Suppressor macrophage treated with lipopolysaccharide for 1 hour (primary cell): Measurements from ENCODE around the gene IFT88.

Source experiments
- DNase-seq, 3 donors: peaks; one replicate each; pipeline ENCODE4 v3.0.0-alpha.2; 2020 to 2022

The IFT88 gene

DNA sequence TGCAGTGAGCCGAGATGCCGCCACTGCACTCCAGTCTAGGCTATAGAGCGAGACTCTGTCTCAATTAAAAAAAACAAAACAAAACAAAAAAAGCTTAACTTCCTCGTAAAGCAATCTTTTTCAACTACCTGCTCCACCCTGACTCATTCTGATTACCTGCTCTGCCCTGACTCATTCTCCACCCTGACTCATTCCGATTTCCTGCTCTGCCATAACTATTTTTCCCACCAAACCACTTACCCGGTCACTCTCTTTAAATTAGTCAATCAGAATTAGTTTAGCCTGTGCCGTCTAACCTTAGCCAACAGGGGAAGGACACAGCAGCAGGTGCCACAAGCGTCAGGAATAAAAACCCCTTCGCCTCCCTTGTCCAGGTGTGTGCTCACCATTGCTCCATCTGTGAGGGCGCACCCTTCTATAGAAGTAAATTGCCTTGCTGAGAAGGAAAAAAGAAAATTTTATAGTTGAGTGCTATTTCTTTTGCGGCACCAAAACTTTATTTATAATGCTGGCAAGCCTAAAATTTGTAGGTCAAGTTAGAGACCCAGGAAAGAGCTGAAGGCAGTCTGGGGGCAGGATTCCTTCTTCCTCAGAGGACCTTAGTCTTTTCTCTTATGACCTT, 1.7 kb upstream of the IFT88 start:
- DNase-seq: no peak

DNA sequence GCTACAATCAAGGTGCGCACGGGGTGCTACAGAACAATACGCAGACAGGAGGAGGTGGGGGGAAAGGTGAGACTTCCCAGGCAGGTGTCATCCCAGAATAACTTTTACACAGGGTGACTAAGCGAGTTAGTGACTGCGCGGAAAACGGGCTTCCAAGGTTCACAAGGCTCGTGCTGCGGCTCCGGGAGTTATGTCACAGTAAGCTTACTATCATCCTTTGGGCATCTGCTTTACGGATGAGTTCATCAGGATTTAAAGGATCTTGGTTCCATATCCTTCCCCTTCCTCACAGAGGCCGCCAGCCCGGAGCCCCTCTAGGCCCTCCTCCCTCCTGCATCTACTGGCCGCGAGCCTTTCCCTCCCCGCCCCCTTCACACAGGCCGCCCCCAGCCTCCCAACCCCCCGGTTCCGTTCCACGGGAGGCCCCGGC, 474 bp upstream of the IFT88 start:
- peak in 2 of 3 donors; percentile 62 to 69 for DNase-seq

DNA sequence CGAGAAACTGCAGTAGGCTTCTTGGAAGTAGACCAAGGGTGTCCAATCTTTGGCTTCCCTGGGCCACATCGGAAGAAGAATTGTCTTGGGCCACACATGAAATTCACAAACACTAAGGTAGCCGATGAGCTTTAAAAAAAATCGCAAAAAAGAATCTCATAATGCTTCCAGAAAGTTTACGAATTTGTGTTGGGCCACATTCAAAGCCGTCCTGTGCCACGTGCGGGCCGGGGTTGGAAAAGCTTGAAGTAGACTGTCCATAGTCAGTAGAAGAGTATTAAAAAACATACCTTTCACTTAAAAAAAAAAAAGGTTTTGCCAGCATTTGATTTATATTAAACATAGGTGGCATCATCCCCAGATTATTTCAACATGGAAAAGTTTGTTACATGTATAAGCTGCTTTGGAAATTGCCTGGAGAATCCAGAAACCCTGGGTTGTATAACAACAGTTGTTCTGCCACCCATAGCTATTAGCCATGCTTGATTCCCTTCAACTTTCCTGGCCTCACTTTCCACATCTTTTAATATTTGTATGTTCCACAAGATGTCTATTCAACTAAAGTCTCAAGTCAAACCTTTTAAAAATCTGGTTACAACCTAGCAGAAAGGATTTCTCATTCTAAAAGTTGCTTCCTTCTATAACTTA, 1.0 kb downstream of the IFT88 start:
- no peak for DNase-seq

DNA sequence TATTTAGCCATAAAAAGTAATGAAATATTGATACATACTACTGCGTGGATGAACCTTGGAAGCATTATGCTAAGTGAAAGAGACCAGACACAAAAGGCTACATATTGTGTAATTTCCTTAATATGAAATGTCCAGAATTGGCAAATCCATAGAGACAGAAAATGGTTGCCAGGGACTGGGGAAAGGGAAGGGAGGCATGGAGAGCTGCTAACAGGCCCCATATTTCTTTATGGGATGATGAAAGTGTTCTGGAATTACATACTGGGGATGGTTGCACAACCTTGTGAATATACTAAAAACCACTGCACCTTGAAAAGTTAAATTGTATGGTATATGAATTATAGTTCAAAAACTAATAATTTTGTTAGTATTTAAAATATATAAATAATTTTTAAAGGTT, 3.6 kb downstream of the IFT88 start:
- DNase-seq: peak; percentile 28 to 53 (median 52)

DNA sequence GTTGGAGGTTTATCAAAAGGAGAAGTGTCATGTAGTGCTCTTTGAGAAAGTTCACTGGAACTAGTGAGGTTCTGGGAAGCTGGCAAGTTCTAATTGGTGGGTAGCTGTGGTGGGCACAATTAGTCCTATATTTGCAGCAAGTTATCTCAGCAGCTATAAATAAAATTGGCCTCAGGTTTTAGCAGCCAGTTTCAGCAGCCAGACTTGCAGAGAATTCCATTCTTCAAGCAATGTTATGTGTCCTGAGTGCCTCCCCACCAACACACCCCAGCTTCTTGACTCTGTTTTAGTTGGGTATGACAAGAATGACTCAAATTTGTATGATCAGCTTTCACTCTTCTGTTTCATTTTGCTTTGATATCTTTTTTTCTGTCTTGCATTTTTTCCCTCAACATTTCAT, 4.7 kb downstream of the IFT88 start:
- DNase-seq: no peak

DNA sequence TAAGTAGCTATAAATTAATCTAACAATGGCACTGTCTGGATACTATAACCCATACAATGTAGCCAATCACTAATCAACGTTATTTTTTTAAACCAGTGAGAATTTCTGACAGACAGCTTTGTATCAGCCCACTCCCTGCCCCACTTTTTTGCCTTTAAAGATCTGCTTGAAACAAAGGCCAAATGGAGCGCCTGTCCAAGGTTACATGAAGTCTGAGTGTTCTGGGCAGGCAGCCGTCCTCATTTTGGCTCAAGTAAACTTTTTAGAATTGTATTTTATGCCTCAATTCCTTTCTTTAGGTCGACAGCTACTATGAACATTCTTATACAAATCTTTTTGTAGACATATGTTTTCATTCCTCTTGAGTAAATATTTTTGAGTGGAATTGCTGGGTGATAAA, 6.2 kb downstream of the IFT88 start:
- no peak for DNase-seq

DNA sequence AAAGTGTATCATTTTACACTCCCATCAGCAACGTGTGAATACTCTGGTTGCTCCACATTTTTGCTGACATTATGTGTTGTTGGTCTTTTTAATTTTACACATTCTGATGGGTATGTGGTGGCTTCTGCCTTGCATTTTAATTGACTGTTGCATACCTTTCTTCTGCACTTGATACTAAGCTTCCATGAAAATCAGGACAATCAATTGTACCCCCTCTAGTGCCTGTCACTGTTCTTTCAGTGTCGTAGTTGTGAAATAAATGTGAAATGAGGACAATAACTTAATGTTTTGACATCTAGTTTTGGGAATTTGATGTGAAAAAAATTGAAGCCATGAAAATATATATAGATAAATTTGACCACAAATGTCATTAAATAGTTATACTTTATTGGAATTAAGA, 6.7 kb downstream of the IFT88 start:
- no peak for DNase-seq

DNA sequence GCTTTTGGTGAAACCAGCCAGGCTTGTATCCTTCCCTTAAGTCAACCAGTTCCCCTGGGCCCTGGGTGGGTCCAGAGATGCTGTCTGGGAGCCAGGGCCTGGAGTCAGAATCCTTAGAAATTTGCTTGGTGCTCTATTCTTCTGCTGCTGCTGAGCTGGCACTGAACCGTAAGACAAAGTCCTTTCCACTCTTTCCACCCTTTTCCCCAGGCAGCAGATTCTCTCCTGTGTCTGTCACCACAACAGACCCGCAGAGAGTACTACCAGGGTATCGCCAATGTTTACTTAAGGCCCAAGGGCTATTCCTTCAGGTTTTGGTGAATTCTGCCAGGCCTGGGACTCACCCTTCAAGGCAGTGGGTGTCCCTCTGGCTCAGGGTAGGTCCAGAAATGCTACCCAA, 12.2 kb downstream of the IFT88 start:
- DNase-seq: no peak

DNA sequence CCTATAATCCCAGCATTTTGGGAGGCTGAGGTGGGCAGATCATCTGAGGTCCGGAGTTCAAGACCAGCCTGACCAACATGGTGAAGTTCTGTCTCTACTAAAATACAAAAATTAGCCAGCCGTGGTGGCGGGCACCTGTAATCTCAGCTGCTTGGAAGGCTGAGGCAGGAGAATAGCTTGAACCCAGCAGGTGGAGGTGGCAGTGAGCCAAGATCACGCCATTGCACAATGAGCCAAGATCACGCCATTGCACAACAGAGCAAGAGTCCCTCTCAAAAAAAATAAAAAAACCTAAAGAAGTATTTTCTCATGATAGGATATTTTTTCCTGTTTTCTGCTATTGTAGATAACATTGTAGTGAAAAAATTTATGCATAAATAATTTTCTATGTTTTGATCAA, 13.3 kb downstream of the IFT88 start:
- DNase-seq: peak in 2 of 3 donors; percentile 17 to 28

DNA sequence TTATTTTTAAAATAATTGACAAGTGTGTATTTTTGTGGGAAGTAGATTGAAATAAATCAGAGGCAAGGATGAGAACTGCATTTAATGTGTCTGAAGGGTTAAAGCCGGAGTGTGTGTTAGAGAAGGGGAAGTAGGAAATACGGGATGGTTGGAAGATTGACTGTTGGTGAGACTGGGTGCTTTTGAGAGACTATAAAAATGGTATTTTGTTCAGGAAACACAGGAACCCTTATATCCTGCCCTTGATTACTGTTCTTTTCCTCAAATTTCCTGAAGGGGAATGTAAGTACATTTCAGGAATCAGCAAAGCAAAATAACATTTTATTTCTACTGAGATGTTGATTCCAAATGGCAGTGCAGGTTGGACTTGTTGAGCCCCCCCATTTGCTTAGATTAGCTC, 15.1 kb downstream of the IFT88 start:
- DNase-seq: peak in 1 of 3 donors; percentile 16

DNA sequence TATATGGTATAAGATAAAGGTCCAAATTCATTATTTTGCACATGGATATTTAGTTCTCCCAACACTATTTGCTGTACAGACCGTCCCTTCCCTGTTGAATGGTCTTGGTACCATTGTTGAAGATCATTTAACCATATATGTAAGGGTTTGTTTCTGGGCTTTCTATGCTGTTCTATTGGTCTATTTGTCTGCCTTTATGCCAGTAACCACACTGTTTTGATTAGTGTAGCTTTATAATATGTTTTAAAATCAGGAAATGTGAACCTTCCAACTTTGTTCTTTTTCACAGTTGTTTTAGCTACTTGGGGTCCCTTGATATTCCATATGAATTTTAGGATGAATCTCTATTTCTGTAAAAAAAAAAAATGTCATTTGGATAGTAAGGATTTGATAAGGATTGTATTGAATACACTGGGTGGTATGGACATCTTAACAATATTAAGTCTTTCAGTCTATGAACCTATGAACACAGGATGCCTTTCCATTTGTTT, 16.9 kb downstream of the IFT88 start:
- no peak for DNase-seq

DNA sequence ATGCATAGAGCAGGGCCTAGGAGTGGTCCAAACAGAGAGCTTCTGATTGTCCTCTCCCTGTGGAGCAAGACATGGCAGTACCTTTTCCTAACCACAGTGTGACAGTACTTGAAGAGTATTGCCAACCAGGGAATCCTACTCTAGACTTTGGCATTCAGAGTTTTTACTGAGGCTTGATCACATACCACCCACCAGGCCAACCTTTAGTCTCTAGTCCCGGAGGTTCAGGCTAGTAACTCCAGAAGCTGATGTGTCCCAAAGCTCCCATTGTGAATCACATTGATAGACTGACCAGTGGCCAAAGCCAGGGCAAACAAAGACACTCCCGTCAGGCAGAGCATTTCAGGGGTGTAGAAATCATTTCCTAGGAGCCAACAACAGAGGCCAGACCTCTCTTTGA, 18.4 kb downstream of the IFT88 start:
- DNase-seq: no peak

DNA sequence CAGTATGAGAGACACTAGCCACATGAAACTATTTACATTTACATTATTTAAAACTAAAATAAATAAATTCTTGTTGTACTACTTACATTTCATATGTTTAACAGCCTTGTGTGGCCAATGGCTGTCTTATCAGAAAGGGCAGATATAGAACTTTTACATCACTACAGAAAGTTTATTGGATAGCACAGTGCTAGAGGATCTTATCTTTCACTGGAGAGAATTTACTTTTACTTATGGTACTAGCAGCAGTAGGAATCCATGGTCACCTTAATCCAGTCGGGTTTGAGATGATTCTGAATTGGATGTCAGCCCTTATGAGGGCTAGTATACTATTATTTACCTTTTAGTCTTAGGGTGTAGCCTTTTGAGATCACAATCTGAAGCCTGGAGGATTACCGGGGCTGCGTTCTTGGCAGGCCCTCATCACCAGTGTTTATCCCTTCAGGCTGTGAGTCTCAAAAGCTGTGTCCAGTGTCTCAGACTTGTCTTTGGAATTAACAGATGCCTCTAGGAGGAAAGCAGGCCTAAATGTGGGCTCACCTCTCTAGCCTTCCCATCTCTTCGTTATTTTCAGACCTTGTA, 21.7 kb downstream of the IFT88 start:
- no peak for DNase-seq

DNA sequence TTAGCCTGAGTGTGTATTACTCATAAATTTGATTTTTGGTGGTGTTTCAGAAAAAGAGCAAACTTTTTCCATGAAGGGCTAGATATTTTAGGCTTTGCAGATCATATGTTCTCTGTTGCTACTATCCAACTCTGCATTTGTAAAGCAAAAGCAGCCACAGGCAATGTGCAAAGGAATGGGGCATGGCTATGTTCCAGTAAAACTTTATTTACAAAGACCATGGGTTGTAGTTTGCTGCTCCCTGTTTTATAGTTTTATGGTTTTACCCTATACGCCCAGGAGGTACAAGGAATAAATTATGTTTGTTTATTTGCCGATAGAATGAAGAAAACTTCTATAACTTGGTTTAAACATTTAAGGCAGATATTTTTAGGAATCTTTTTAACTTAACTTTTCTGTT, 23.6 kb downstream of the IFT88 start:
- no peak for DNase-seq

DNA sequence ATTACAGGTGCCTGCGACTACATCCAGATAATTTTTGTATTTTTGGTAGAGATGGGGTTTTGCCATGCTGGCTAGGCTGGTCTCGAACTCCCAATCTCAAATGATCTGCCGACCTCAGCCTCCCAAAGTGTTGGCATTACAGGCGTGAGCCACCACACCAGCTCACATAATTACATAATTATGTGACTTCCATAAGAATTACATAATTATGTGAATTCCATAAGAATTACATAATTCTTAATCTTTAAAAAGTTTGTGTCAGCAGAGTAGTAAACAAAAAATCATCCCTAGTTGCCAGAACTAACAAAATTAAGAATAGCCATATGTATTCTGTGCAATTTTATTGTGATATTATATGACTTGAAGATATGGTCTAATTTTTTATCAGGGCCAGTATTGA, 25.6 kb downstream of the IFT88 start:
- peak; percentile 27 to 58 (median 41) for DNase-seq

DNA sequence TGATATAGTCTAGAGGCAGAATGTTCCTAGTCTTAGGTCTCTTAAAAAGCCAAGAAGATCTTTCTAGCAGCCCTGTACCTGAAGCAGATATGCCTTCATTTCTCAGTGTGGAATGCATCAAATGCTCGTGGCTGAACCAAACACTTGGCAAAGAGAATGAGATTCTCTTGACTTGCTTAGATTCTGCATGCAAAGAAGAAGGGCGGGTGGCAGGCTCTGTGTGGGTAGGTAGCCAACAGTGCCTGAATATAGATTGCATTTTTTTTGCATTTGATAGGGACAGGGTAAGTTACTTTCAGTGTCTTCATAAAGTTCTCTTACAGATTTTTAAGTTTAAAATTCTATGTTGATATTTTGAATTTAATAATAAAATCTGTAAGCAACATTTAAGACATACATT, 27.3 kb downstream of the IFT88 start:
- DNase-seq: no peak

DNA sequence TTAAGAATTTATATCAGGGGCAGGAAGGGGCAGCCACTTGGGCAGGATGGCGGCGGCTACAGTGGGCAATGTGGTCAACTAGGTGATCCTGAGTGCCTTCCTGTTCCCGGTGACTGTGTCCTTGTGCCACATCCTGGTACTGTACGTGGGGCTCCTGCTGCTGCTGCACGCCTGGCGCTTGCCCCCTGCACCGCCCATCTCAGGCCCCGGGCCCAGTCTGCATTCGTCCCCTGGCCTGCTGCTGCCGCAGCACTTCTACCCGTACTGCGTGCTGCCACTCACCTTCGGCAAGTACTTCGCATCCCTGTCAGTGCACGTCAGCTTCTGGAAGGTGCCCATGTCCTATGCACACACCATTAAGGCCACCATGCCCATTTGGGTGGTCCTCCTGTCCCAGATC, 40.1 kb downstream of the IFT88 start:
- DNase-seq: no peak

DNA sequence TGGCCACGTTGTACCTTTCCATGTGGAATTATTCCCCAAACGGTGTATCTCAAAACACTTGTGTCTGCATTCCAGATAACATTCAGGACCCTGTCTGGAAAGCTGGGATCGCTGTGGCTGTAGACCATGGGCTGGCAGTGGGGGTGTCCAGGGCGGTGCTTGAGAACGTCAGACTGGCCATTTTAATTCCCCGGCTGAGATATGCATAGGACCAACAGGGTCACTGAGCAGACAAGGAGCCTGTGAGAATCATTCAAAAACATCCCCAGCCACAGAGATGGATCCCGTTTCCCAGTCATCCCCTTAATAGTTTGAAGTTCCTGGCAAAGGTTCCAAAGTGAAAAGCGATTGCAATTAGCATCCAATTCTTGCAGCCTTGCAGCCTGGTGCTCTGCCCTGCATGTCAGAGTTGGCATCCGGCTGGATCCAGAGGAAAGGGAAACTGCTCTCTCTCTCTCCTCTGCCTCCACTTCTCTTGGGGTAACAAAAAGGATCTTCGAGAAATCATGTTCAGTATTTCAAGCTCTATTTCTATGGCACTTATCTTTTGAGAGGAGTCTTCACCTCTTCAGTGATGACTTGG, 41.6 kb downstream of the IFT88 start:
- DNase-seq: no peak

DNA sequence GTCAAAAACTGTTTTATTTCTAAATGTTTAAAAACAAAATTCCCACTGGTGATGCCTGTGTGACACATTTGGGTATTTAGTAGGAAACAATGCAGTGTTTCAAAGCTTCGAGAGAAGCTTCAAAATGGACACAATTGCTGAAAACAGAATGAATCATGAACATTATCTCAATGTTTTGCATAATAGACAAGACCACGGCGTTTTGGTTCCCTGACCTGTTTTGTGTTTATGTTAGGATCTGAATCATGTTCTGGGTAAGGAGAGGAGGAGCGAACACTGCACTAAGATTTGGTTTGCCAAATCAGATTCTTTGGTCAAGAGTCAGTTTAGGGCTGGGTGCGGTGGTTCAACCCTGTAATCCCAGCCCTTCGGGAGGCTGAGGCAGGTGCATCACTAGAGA, 42.2 kb downstream of the IFT88 start:
- DNase-seq: no peak

DNA sequence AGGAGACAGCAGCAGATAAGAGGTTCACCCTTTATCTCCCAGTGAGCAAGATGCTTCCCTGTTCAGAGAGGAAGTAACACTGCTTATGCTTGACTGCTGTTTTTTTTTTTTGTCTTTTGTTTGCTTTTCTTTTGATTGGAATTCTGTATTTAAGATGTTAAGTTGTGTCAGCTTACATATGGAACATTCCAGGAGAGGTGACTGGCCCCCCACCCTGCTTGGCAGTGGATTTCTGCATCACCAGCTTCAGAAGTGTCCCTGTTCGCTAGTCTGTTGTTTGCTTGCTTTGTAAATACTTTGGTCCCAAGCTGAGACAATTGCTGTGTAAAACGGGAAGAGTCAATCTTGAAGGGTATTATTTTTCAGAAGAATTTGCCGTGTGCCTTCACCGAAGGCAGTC, 43.0 kb downstream of the IFT88 start:
- no peak for DNase-seq

DNA sequence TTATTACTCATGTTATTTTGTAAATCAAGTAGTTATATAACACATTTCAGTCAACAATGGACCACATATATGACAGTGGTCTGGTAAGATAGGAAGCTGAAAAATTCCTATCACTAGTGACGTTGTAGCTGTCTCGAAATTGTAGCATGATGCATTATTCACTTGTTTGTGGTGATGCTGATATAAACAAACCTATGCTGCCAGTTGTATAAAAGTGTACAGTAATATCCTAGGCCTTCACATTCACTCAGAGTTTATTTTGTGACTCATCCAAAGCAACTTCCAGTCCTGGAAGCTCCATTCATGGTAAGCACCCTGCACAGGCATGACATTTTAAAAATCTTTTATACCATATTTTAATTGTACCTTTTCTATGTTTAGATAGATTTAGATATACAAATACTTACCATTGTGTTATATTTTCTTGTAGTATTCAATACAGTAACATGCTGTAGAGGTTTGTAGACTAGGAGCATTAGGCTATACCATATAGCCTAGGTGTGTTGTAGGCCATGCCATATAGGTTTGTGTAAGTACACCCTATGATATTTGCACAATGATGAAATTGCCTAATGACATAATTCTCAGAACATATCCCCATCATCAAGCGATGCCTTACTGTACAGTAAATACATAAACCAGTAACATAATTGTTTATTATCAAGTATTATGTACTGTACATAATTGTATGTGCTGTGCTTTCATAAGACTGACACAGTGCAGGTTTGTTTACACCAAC, 49.3 kb downstream of the IFT88 start:
- DNase-seq: no peak

DNA sequence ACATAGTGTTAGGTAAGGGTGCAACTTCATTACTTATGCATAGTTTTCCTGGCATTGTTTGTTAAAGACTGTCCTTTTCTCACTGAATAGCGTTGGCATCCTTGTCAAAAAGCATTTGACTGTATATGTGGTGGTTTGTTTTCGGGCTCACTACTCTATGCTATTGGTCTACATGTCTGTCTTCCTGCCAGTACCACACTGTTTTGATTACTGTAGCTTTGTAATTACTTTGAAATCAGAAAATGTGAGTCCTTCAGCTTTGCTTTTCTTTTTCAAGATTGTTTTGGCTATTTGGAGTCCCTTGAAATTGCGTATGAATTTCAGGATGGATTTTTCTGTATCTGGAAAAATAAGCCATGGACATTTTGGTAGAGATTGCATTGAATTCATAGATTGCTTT, 56.0 kb downstream of the IFT88 start:
- DNase-seq: no peak

DNA sequence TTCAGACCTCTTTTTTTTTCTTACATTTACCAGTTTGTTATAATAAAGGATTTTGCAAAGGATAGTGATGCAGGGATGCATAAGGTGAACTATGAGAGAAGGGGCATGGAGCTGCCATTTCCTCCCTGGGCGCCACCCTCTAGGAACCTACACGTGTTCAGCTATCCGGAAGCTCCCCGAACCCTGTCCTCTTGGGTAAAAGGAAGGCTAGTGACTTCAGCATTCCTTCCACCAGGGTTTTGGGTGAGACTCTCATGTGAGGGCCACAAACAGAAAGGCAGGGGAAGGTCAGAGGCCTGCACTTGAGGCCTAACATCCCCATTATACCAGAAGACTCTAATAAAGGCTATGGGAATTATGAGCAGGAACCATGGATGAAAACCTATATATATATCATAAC, 57.3 kb downstream of the IFT88 start:
- no peak for DNase-seq
